ENCODE measurements around the gene RABGGTA. TPM values are rescaled to one million over a fixed set of nuclear protein-coding genes. Genes with fewer than 3 reads are reported as not detected.

RABGGTA gene
- total and polyA plus RNA-seq, 9 of the 15 experiments (the other 6 are each of a cell fraction or from before 2014, with no cell fraction given), result 4.5 to 24.2 (median 15.5) TPM

DNA sequence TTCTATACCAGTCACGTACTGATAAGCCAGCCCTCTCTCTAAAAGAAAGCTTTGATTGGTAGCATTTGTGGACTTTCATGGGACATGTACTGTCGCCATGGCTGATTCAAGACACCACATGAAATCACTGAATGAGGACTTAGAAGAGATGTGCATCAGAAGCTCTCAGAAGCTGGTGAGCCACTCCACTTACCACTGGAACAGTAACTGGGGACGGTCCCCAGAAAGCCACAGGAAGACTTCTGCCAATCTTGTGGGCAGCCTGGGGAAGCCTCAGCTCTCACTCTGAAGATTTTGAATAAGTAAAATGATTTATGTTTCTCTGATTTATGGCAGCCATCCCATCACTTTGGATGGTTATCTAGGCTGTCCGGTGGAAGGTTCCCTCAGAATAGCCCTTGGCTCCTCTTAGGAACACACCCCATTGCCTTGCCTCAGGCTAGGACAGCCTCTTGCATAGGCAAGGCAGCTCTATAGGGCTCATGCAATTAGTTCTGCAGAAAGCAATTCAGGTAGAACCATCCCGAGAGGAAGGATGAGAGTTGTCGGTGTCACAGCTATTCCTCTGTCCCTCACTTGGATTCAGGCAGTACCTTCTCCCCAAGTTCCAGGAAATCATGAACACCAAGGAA lies 18.4 kb upstream of the RABGGTA start:
- BruUV-seq (replicated peaks), result no TSS peak
- H3K79me2 ChIP-seq (ENCODE audit: control insufficient read depth, insufficient read depth, low read length), result no peaks in the 10 kb centered on the region
- intact Hi-C loops (cut with micrococcal nuclease) (no loop called here), in situ Hi-C loops (cut with MboI) (loop anchor here (10.0 kb wide), 1 partner anchor 275 kb away; no protein-coding TSS in a partner anchor)
- no peak overlapping the region for H2AFZ ChIP-seq (ENCODE audit: low read depth, low read length)
- no peaks in the 10 kb centered on the region for H3K27me3 ChIP-seq (ENCODE audit: control insufficient read depth in 2 of 2, insufficient read depth in 2 of 2, low read length in 2 of 2)
- TF ChIP-seq, protein P1, sequence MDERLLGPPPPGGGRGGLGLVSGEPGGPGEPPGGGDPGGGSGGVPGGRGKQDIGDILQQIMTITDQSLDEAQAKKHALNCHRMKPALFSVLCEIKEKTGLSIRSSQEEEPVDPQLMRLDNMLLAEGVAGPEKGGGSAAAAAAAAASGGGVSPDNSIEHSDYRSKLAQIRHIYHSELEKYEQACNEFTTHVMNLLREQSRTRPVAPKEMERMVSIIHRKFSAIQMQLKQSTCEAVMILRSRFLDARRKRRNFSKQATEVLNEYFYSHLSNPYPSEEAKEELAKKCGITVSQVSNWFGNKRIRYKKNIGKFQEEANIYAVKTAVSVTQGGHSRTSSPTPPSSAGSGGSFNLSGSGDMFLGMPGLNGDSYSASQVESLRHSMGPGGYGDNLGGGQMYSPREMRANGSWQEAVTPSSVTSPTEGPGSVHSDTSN (CRISPR knock-in tag; IDR thresholded peaks at IDR 0.05; ENCODE audit: low read depth), result no peak
- TF ChIP-seq, protein P1 (tag; conservative IDR thresholded peaks at IDR 0.05; ENCODE audit: low read depth), result 0 out of 2 replicates have a peak, but pooled peaks have one; percentile 16
- TF ChIP-seq ZNF695 (CRISPR knock-in tag; IDR thresholded peaks at IDR 0.05) (no peak), MEIS2 (IDR thresholded peaks at IDR 0.05; ENCODE audit: partially characterized antibody) (peak; percentile 6), GATAD2B (IDR thresholded peaks at IDR 0.05; ENCODE audit: borderline replicate concordance) (no peak), HDAC8 (tag; IDR thresholded peaks at IDR 0.05) (no peak), E2F3 (CRISPR knock-in tag; IDR thresholded peaks at IDR 0.05) (no peak), ZNF778 (CRISPR knock-in tag; IDR thresholded peaks at IDR 0.05) (no peak)
- TF ChIP-seq, protein P2, sequence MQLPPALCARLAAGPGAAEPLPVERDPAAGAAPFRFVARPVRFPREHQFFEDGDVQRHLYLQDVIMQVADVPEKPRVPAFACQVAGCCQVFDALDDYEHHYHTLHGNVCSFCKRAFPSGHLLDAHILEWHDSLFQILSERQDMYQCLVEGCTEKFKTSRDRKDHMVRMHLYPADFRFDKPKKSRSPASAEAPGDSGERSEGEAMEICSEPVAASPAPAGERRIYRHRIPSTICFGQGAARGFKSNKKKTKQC (CRISPR knock-in tag; IDR thresholded peaks at IDR 0.05), result no peak
- H3K4me3 ChIP-seq, result no peak overlapping the region
- DNase-seq (ENCODE audit: extremely low read depth in 1 of 4, low spot score in 3 of 4) (no peak), ATAC-seq (no peak), FAIRE-seq (no peak)
- H3K27ac ChIP-seq (ENCODE audit: extremely low read depth, low read depth, low read length), result no peak overlapping the region
- H3K9me3 ChIP-seq (replicated peaks; ENCODE audit: control insufficient read depth, insufficient read depth, low read depth, low read length), result no peaks in the 10 kb centered on the region
- 58% methylated on average over 6 of the region's 6 CpGs for WGBS (ENCODE audit: insufficient coverage, low coverage, missing lambda C conversion rate)
- H4K20me1 ChIP-seq (replicated peaks; ENCODE audit: control insufficient read depth, insufficient read depth, low read length), result no peaks in the 10 kb centered on the region
- no peak overlapping the region for H3K9ac ChIP-seq (ENCODE audit: insufficient read depth in 1 of 2, low read depth in 2 of 2, low read length in 2 of 2)
- no peak overlapping the region for H3K4me2 ChIP-seq (ENCODE audit: insufficient read depth, low read length)
- POLR2A ChIA-PET, result interaction anchor here (1.0 to 1.1 kb wide), 2 partner anchors 8 to 84 kb away, joined by 3 to 4 read pairs; partner anchors contain the start of gene TSSK4
- H3K4me1 ChIP-seq (replicated peaks in 1 of 2; ENCODE audit: control insufficient read depth in 2 of 2, insufficient read depth in 2 of 2, low read length in 2 of 2), result no peaks in the 10 kb centered on the region
- CTCF ChIA-PET (ENCODE audit: low intra/inter-chr PET ratio), result no interaction called here
- H3K9me1 ChIP-seq (ENCODE audit: control insufficient read depth, insufficient read depth, low read length), result no peaks in the 10 kb centered on the region
- H3K36me3 ChIP-seq (ENCODE audit: control insufficient read depth, insufficient read depth, low read length), result peaks cover 26% of the 10 kb centered on the region; the same call in 1 of the 3 replicates

Measured in K562 (cell line).